GM19438 (cell line): ENCODE measurements around the gene EVPL.
"Not testable (repeated sequence)": the region's sequence is repeated elsewhere in the genome, so short reads cannot be mapped to it uniquely, and the experiment has no call there.

Experiments
- ATAC-seq: cut with Tn5 transposase; IDR thresholded peaks from one replicate; pipeline ENCODE4 v1.9.1; 2021; ENCODE audit warnings: low read depth; ENCODE audit not compliant: unreplicated experiment

The EVPL gene

DNA sequence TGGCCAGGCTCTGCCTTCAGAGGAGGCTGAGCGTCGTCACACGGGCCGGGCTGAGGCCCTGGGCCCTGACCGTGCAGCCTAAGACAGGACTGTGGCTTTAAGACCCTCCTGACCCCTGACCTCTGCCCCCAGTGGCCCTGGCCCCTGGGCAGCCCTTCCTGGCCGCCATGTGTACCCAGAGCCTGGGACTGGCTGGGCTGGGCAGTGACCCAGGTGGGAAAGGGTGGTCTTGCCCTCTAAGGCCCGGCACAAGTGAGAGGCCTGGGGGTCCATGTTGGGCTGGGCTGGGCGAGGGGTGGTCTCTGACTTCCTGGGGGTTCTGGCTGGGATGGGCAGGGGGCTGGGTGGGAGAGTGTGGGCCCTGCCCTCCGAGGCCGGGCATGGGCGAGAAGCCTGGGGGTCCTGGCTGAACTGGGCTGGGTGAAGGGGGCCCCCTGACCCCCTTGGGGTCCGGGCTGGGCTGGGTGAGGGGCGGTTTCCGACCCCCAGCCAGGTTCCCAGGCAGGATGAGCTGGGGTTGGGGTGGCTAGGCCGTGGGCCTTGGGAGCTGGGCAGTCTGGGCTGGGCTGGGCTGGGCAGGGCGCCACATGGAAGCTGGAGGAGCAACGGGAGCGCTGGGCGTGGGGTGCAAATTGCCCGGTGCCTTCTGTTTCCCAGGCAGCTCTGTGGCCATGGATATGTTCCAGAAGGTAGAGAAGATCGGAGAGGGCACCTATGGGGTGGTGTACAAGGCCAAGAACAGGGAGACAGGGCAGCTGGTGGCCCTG is 26.2 kb downstream of the EVPL start, which contains the start of gene CDK3:
CDK3 (plus strand) TSS at position 101 of the 767 bp plus-strand sequence; CDS start at position 672, 571 bp downstream.
- ATAC-seq: no peak

DNA sequence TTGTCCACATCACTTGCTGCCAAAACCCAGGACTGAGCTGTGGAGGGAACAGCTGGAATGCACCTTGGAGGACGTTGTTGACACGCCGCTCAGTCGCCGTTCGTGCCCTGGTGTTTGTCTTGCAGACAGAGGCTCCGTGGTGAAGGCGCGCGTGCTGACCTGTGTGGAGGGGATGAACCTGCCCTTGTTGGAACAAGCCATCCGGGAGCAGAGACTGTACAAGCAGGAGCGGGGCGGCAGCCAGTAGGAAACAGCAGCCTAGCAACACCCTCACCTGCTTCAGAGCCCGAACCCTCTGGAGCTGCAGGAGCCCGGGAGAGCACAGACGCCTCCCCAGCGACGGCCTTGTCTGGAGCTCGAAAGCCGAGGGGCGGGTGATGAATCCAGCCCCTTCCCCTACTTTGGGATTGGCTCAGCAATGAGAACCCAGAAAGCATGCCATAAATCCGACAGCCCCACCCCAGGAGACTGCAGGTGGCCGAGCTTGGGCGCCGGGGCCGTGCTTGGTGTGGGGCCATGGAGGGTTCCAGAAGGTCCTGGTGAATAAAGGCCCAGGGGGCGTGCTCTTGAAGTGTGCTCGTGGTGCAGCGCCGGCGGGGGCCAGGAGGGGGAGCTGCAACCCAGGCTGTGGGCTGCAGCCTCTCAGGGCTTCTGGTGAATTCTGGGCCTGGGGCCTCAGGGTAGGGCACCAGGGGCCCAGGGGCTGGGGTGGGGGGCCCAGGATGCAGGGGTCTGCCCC is 26.9 kb downstream of the EVPL start:
- no peak for ATAC-seq

DNA sequence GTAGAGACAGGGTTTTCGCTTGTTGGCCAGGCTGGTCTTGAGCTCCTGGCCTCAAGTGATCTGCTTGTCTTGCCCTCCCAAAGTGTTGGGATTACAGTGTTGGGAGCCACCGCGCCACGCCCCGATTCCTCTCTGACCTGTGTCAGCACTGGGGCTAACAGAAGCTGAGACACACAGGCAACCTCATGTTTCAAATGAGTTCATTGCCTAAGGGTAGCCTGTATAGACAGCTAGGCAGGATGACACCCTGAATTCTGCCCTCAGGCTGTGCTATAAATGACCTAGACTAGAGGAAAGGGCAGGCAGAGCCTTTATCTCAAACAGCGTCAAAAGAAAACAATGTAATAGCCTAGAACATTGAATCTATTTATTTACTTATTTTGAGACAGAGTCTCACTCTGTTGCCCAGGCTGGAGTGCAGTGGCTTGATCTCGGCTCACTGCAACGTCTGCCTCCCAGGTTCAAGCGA is 28.7 kb downstream of the EVPL start:
- no peak for ATAC-seq

DNA sequence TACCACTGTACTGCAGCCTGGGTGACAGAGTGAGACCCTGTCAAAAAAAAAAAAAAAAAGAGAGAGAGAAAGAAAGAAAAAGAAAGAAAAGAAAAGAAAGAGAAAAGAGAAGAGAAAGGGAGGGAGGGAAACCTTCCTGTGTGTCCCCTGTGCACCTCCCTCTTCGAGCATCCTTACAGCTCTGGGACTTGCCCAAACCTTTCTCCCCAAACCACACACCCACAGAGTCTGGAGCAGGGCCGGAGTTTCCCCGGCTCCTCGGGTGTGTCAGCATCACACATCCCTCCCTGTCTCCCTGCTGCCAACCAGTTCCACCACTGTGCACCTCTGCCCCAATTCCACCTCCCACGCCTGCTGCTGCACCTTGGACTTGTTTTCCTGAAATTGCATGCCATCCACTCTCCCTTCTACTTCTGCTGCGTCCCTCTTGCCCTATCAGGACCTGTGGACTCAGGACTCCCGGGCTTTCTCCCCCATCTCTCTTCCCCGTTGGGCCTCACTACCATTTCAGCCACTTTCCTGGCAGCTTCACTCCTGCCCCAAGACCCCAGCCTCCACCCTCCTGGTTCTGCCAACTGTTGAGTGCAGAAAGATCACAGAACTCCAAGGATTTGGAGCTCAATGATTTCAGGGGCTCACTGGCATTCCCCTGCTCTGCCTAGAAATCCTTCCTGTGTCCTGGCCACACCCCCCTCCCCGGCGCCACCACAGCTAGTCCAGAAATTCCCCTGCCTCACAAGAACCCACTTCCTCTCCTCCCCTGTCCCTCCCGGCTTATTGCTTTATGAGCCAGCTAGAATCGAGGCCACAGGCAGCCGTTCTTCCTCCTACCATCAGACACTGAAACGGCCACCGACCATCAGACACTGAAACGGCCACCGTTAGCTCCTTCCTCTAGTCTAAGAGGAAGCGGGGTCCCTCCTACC is 30.2 kb downstream of the EVPL start:
- ATAC-seq: no peak

DNA sequence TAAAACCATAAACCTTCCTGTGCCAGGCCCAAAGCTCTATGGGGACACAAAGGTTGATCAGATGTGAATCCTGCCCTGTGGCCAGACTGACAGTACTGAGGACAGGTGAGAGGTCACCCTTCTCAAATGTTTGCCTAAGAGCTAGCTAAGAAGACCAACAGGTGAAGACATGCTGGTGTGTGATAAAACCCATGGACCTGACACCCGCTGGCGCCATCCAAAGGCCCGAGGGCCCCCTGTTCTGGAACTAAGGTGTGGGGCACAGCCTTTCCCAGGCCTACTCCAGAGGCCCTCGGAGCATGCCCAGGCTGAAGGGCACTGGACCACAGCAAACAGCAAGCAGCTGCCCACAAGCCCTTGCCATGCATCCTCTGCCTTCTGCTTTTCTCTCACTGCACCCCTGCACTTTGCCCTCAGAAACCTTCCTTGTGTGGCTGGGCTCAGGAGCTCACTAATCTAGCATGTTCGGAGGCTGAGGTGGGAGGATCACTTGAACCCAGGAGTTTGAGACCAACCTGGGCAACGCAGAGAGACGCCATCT is 31.7 kb downstream of the EVPL start:
- ATAC-seq: no peak

DNA sequence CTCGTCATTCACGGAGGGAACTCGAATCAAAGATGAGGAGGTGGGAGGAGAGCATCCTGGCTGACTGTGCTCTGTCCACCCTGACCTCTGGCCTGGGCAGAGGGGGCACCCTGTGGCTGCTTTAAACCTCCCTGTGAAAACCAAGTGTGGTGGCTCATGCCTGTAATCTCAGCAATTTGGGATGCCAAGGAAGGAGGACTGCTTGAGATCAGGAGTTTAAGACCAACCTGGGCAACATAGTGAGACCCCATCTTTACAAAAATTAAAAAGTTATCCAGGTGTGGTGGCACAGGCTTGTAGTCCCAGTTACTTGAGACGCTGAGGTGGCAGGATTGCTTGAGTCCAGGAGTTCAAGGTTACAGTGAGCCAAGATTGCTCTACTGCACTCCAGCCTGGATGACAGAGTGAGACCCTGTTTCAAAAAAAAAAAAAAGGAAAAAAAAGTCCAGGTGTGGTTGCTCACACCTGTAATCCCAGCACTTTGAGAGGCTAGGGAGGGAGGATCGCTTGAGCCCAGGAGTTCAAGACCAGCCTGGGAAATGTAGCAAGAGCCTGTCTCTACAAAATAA is 32.2 kb downstream of the EVPL start:
- ATAC-seq: no peak

DNA sequence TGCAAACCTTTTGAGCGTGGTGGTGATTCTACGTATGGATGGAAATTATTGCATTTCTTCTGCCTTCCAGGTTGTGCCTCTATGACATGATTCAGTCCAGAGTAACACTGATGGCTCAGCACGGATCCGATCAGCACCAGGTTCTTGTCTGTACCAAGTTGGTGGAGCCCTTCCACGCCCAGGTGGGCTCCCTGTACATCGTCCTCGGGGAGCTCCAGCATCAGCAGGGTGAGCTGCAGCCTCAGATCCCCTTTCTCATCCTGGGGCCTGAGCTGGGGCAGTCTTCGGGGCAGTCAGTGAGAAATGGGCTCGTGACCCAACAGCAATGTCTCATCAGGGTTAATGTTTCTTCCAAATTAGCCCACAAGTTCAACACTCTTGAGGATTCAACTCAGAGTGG is 35.7 kb downstream of the EVPL start:
- ATAC-seq: no peak

DNA sequence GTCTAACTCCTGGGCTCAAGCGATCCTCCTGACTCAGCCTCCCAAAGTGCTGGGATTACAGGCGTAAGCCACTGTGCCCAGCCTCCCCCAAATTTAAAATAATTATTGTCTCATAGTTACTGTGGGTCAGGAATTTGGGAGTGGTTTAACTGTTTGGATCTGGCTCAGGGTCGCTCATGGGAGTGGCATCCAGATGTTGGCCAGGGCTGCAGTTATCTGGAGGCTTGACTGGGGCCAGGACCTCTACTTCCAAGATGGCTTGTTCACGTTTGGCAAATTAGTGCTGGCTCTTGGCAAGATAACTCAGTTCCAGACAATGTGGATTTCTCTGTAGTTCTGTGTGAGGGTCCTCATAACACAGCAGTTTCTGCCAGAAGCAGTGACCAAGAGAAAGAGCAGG is 40.1 kb downstream of the EVPL start:
- no peak for ATAC-seq

DNA sequence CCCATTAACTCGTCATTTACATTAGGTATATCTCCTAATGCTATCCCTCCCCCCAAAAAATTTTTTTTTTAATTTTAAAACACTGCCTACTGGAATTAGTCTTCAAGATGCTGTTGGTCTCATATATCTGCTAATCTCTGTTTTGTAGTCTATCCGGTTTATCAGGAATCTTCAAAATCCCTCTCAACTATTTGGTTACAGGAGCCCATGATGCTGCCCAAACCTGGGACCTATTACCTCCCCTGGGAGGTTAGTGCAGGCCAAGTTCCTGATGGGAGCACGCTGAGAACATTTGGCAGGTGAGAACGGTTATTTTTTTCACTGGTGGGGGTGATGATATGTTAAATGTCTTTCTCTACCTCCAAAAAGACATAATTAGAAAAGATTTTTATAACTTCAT is 41.1 kb downstream of the EVPL start:
- no peak for ATAC-seq

DNA sequence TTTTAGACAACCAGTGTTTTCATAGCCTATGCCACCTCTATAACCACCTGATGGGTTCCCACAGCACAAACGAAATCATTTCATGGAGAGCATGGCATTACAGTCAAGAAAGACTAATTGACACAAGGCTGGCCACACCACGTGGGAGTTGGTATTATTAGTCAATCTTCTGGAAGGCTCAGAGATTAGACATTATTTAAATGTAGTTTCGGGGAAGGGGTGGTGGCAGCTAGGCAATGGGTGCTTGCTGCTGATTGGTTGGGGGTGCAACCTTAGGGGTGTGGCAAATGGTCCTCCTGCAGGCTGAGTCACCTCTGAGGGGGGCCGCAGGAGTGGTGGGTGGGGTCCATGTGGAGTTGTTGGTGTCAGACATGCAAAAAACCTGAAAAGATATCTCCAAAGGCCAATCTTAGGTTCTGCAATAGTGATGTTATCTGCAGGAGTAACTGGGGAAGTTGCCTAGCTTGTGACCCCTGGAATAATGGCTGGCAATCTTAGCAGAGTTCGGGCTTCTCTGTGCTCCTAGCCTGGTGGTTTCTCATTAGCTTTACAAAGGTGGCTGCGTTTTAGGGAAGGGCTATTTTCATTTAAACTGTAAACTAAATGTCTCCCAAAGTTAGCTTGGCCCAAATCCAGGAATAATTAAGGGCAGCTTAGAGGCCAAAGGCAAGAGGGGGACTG is 43.5 kb downstream of the EVPL start:
- ATAC-seq: no peak

DNA sequence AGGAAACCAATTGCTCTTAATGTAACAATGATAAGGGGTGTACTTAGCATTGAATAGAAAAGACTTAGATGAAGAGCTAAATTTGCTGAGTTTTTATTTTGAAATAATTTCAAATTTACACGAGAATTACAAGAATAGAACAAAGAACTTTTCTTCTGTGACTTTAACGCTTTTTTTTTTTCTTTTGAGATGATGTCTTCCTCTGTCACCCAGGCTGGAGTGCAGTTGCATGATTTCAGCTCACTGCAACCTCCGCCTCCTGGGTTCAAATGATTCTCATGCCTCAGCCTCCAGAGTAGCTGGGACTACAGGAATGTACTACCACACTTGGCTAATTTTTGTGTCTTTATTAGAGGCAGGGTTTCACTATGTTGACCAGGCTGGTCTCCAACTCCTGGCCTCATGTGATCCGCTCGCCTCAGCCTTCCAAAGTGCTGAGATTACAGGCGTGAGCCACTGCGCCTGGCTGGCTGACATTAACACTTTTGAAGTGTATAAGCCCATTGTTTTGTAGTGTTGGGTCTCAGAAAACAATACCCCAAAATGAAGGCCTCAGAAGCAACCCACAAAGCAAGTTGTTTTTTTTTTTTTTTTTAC is 46.0 kb downstream of the EVPL start:
- no peak for ATAC-seq

DNA sequence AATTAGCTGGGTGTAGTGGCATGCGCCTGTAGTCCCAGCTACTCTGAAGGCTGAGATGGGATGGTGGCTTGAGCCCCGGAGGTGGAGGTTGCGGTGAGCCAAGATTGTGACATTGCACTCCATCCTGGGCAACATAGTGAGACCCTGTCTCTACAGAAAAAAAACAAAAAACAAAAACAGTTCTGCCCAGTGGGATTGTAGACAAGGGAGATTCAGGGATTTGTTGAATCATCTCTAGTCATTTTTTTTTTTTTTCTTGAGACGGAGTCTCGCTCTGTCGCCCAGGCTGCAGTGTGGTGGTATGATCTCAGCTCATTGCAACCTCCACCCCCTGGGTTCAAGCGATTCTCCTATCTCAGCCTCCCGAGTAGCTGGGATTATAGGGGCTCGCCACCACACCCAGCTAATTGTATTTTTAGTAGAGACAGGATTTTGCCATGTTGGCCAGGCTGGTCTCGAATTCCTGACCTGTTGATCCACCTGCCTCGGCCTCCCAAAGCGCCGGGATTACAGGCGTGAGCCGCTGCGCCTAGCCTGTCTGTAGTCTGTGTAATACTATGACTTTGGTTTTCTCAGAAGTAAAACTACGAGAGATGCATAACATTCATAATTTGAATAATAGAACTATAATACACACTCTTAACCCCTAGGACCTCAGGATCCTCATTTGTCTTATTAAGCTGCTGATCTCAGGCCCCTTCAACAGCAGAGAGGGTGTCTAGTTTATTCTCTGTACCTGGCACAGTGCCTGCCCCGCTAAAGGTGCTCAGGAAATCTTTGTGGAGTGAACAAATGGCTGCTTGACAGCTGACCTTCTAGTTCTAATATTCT is 46.7 kb downstream of the EVPL start:
- peak; percentile 3 for ATAC-seq

DNA sequence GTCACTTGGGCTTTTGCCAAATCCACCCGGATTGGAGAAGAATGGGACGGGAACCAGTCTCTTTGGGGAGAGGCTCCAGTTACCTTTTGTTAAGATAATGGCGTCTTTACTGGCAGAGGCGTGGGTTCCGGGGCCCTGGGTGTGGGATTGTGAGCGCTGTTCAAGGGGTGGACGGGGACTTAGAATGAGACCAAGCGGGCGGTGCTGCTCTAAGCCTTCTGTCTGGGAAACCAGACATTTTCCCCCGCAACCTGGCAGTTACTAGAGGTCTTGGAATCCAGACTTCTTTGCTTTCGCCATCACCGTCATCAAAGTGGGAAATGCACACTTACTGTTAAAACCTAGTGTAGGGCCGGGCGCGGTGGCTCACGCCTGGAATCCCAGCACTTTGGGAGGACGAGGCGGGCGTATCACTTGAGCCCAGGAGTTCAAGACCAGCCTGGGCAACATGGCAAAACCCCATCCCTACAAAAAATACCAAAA is 47.4 kb downstream of the EVPL start:
- peak; percentile 16 for ATAC-seq

DNA sequence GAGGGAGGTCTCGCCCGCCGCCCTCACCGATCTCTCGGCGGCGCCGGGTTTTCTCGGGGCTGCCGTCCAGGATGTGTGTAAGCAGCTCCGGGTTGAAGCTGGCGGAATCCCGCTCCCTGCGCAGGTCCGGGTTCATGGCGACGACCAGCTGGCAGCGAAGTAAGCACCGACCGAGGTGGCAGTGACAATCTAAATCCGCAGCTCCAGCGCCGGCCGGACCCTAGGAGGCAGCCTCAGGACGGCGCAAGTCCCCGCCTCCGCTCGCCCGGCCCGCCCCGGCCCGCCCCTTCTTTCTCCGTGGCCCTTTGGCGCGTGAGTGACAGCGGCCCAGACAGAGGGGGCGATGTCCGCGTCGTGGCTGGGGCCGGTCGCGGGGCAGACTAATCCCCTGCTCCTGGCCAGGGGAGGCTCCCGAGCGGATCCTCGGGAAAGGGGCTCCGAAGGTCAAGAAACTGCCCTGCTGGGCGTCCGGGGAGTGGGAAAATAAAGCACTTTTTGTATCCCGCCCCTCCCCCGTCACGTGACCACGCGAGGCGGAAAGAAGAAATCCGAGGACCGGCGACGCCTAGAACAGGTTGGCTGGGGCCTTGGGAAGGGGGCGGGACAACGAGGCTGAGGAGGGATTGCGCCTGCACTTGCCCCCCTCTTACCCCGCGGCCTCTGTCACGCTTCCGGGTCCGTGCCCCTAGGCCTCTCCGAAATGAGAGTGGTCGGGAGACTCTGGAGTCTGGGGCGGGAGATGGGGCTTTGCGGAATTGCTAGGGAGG is 48.0 kb downstream of the EVPL start, which contains the start of the genes ACOX1 and TEN1:
ACOX1 (minus strand) TSS at position 229 of the 767 bp plus-strand sequence; CDS start at position 136, 93 bp downstream.
TEN1 (plus strand) TSS at position 303 of the 767 bp plus-strand sequence. CDS start 6,953 bp downstream, outside the sequence.
- ATAC-seq: peak; percentile 84

DNA sequence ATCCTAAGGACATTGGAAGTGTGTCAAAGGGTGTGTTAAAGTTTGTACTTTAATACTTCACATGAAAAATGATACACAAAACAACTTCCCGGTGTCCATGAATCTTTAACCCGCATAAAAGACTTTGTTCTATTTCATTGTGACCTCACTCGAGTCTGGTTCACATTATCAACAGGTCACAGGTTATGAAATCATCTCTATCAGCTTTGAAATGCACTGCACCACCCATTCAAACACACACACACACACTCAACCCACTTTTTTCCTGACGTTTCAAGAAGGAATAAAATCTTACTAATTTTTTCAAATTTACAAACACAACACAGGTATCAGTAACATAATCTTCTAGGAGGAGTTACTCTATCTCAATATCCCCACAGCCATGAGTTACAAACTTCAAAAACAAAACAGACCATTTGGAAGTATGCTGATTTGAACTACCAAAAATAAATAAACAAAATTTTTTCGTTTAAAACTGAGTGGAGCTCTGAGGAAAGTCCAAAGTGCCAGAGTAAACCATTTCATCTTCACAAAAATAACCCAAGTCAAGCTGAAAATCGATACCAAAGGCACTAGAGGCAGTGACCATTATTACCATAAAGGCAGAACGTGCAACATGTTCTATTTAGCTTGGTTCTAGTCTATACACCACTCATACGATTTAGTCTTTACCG is 50.8 kb downstream of the EVPL start:
- ATAC-seq: no peak

DNA sequence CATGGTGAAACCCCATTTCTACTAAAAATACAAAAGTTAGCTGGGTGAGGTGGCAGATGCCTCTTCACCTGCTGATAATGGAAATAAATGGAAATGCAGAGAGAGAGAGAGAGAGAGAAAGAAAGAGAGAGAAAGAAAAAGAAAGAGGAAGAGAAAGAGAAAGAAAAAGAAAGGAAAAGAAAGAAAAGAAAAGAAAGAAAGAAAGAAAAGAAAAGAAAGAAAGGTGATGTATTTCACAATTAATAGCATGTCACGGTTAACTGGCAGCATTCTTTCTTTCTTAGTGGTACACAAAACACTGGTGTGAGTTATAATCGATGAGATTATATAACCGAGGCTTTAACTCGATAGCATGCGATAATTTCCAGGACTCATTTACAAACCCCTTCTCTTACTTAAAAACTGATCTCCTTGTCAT is 51.3 kb downstream of the EVPL start:
- ATAC-seq: no peak

DNA sequence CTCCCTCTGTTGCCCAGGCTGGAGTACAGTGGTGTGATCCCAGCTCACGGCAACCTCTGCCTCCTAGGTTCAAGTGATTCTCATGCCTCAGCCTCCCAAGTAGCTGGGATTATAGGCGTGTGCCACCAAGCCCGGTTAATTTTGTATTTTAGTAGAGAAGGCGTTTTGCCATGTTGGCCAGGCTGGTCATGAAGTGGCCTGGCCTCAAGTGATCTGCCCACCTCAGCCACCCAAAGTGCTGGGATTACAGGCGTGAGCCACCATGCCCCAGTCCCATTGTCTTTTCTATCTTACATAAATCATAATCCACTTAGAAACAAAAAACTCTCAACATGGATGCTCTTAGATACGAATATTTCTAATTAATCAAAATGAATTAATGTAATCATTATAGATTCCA is 51.9 kb downstream of the EVPL start:
- not testable (repeated sequence) for ATAC-seq
